GM20431 (cell line): ENCODE results near the gene RPP25L.

Experiments
- in situ Hi-C: fragments of 300-500 bp; cut with MseI, MboI; formaldehyde crosslinking; loops from one replicate; pipeline ENCODE4 v1.15.0; 2020; ENCODE audit warnings: low sequenced_read_pairs; ENCODE audit not compliant: unreplicated experiment

Gene RPP25L

DNA sequence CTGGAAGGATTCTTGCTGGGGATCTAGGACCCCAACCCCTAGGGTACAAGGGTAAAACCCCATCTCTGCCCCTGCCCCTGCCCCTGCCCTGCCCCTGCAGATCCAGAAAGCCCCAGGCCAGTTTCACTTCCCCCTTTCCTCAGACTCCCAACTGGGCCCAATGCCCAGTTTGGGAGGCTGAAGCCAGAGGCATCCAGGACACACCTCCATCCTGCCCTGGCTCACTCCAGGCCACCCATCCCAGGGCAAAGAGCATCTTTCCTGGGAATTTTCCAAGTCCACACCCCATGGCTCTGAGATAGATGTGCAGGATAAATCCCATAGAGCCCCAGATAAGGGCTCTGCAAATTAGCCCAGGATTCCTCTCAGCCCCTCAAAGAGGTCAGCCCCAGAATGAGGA, 39.8 kb downstream of the RPP25L start:
- in situ Hi-C loops = no loop called here

DNA sequence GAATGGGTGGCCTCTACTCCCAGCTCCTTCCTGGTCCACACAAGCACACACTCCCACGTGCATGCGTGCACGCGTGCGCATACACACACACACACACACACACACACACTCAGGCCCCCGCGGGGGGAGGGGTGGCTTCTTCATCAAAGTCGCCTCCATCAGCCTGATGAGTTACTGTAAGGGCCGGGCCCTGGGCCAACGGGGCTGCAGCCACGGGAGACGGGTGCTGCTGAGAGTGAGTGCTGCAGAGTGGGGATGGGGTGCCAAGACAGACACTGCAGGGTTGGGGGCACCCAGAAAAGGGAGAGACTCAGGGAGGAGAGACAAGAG, 40.5 kb downstream of the RPP25L start:
- in situ Hi-C loops = no loop called here

DNA sequence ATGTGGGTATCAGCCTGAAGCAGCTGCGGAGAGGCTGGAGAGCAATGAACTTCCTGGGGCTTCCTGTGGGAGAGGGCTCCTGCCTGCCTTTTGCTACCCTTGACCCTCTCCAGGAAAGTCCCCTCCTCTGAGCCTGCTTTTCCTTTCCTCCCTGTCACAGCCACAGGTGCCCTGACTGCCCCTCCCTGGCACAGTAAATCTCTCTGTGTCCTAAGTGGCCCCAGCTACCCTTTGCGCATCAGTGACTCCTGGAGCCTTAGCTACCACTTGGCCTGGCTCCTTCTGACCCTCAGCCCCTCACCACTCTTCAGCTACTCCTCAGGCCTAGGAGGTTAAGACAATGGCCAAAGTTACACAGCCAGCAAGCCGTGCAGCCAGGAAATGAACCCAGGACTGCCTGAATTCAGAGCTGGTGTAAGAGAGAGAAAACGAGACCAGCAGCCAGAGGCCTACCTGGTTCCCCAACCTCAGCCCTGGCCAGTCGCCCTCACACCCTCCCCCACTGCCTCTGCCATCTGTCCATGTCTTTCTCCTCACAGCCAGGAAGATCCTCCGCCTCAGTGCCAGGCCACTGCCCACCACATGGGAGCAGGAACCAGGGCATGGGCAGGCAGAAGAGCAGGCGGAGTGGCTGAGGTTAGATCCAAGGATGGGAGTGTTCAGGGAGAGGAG, 41.0 kb downstream of the RPP25L start:
- in situ Hi-C loops = no loop called here

DNA sequence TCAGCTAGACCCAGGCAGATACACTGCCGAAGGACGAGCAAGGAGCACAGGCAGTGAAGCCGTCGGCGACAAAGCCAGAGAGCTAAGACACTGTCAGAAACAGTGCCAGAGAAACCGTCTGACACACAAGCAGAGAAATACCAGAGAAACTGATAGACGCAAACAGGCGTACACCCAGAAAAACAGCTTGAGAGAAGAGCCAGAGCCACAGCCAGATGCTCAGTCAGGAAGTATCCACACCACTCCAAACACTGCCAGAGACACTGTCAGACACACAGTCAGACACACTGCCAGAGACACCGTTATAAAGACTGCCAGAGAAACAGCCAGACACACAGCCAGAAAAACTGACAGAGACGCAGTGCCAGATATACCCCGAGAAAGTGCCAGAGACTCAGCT, 41.5 kb downstream of the RPP25L start:
- in situ Hi-C loops = no loop called here

GRCh38 chr9:34568774-34569173, 43.1 kb downstream of the RPP25L start:
- in situ Hi-C loops = no loop called here

GRCh38 chr9:34568133-34568532, 43.8 kb downstream of the RPP25L start:
- in situ Hi-C loops = no loop called here

- in situ Hi-C loops = no loop called here
These were observed 44.9 kb downstream of the RPP25L start for GRCh38 chr9:34566972-34567371.

DNA sequence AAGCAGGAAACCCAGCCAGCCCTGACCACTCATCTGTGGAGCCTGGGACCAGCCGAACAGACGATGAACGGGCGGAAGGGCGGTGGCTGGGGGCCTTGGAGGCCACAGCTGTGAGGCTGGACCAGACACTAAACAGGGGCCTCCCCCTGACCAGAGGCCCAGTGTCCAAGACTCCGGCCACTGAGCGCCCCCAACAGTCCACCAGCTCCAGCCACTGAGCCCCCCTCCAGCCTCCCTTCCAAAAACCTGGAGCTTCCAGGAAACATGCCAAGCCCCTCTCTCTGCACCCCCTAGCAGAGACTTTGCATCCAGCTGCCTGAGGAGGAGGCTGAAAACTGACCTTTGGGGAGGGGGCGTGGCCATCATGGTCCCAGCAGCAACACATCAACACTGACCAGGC, 45.6 kb downstream of the RPP25L start:
- in situ Hi-C loops = no loop called here

DNA sequence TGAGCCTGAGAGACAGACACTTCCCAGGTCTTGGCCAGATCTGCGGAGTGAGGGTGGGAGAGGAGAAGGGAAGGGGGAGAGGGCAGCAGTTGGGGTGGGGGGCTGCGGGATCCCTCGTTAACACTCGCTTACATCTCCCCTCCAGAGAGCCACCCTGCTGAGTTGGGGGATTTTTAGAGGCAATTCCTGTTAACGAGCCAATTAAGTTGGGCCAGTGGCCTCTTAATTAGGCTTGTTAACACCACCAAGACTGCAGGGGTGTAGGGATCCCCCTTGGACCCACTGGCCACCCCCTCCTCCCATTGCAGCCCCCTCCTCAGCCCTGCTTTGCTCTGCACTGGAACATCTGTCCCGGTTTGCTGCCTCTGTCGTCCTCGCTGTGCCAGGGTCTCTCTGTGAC, 46.0 kb downstream of the RPP25L start:
- in situ Hi-C loops = no loop called here

- in situ Hi-C loops = no loop called here
These were observed 47.3 kb downstream of the RPP25L start for GRCh38 chr9:34564617-34565016.

- in situ Hi-C loops = no loop called here
These were observed 48.6 kb downstream of the RPP25L start for GRCh38 chr9:34563262-34563661.

GRCh38 chr9:34562135-34562745, 49.7 kb downstream of the RPP25L start:
- in situ Hi-C loops = no loop called here

DNA sequence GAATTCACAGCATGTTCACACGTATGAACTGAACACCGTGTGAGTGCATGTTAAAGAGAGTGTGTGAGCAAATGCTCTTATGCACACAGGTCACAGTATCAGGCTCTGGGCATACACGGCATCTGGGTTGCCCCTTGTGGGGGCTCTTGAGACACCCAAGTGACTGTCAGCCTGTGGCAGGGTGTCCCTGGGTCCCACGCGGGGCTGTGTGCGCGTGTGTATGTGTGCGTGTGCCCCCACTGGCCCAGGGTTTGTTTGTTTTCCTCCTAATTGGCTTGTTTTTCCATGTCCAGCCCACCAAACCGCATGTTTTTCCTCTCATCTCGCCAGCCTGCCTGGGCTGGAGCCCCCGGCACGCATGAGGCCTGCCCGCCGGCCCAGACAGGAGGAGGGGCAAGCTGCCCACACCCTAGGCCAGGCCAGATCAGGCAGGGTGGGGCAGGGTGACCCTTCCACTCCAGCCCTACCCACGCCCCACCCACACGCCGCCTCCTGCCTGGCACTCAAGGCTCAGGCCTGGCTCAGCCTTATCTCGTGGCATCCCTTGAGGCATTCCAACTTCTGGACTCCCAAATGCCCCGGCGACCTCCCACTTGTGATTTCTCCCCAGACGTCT, 51.2 kb downstream of the RPP25L start:
- in situ Hi-C loops = no loop called here
